Cerebellar cortex (tissue), 1 donor: ENCODE measurements around the gene PPP2R2B.

ENCODE experiments used
- DNase-seq: peaks from one replicate; pipeline ENCODE4 v3.0.0-alpha.2; 2015; ENCODE audit warnings: low spot score

PPP2R2B gene

GRCh38 chr5:146548781-146549449 is 329.6 kb downstream of the PPP2R2B start:
- DNase-seq: peak; percentile 71

- DNase-seq: no peak
Observed at GRCh38 chr5:146544232-146544631, 334.3 kb downstream of the PPP2R2B start.

GRCh38 chr5:146541958-146542849 is 336.4 kb downstream of the PPP2R2B start:
- DNase-seq: peak; percentile 76

- no peak for DNase-seq
Observed at GRCh38 chr5:146540414-146540813, 338.1 kb downstream of the PPP2R2B start.

GRCh38 chr5:146539973-146540372 is 338.6 kb downstream of the PPP2R2B start:
- no peak for DNase-seq

- DNase-seq: no peak
Observed at GRCh38 chr5:146538432-146538831, 340.1 kb downstream of the PPP2R2B start.

- no peak for DNase-seq
Observed at GRCh38 chr5:146533882-146534281, 344.7 kb downstream of the PPP2R2B start.

GRCh38 chr5:146533260-146533857 is 345.2 kb downstream of the PPP2R2B start:
- peak; percentile 77 for DNase-seq
